Calu3 (cell line): ENCODE measurements around the gene RAP1B. TPM values are rescaled to one million over a fixed set of nuclear protein-coding genes. Genes with fewer than 3 reads are reported as not detected.

ENCODE experiments used
- BruUV-seq: library from RNA; stranded (reverse); fragments of 400-500 nt; replicated peaks from 2 replicates; lab custom pipeline; 2021; lab: Mats Ljungman, UMichigan
- CTCF ChIA-PET: fragments of 300-600 bp; sonication (Branson Sonifier 250); formaldehyde crosslinking; loops from one replicate; lab custom pipeline; 2022; ENCODE audit warnings: antibody characterized with exemption; lab: Charles Lee
- DNase-seq: peaks from one replicate; pipeline ENCODE4 v3.0.0; 2022
- H3K27ac Mint-ChIP-seq: one replicate; pipeline ENCODE4 v1.8.0; 2022; ENCODE audit warnings: mixed read lengths; ENCODE audit not compliant: unreplicated experiment
- H3K27me3 Mint-ChIP-seq: one replicate; pipeline ENCODE4 v1.8.0; 2022; ENCODE audit warnings: mixed read lengths; ENCODE audit not compliant: unreplicated experiment
- H3K36me3 Mint-ChIP-seq: one replicate; pipeline ENCODE4 v1.8.0; 2022; ENCODE audit warnings: mild to moderate bottlenecking, moderate library complexity, mixed read lengths; ENCODE audit not compliant: insufficient read depth, unreplicated experiment
- H3K4me1 Mint-ChIP-seq: one replicate; pipeline ENCODE4 v1.8.0; 2022; ENCODE audit warnings: mild to moderate bottlenecking, low read depth, mixed read lengths; ENCODE audit not compliant: unreplicated experiment
- H3K4me3 Mint-ChIP-seq: one replicate; pipeline ENCODE4 v1.8.0; 2022; ENCODE audit warnings: mild to moderate bottlenecking, low read depth, moderate library complexity, mixed read lengths; ENCODE audit not compliant: unreplicated experiment
- H3K9me3 Mint-ChIP-seq: one replicate; pipeline ENCODE4 v1.8.0; 2022; ENCODE audit warnings: low read depth, mixed read lengths; ENCODE audit not compliant: unreplicated experiment
- CTCF ChIP-seq: fragments of 200-600 bp; IDR thresholded peaks from one replicate; pipeline ENCODE4 v1.8.0; 2022; ENCODE audit warnings: antibody characterized with exemption; ENCODE audit not compliant: unreplicated experiment
- intact Hi-C: fragments of 100-400 bp; cut with micrococcal nuclease; formaldehyde crosslinking; loops from one replicate; pipeline ENCODE4 v1.10.0; 2022; ENCODE audit not compliant: unreplicated experiment
- total RNA-seq: library from RNA; stranded (reverse); gene quantifications from 2 replicates; pipeline ENCODE4 v1.2.3, GENCODE V29; 2022

The RAP1B gene
- total RNA-seq, 1 experiment from 2014 or later, result 159 TPM

GRCh38 chr12:68617160-68617926 is 6.6 kb downstream of the RAP1B start:
- Mint-ChIP-seq H3K36me3 (peaks cover 32% of the 10 kb centered on the region), H3K27me3 (no peaks in the 10 kb centered on the region), H3K27ac (no peak overlapping the region), H3K4me1 (peaks cover 62% of the 10 kb centered on the region), H3K9me3 (no peaks in the 10 kb centered on the region), H3K4me3 (no peak overlapping the region)
- intact Hi-C loops, result no loop called here
- DNase-seq, result no peak
- TF ChIP-seq CTCF, result no peak
- no TSS peak for BruUV-seq
- CTCF ChIA-PET, result interaction anchor here (0.6 to 0.7 kb wide), 2 partner anchors 39 to 444 kb away, joined by 3 read pairs; no protein-coding TSS in a partner anchor

GRCh38 chr12:68619541-68619940 is 8.8 kb downstream of the RAP1B start:
- no peak overlapping the region for H3K27ac Mint-ChIP-seq
- CTCF ChIA-PET, result no interaction called here
- no peak for TF ChIP-seq CTCF
- no peaks in the 10 kb centered on the region for H3K27me3 Mint-ChIP-seq
- peaks cover 13% of the 10 kb centered on the region for H3K36me3 Mint-ChIP-seq
- H3K4me1 Mint-ChIP-seq, result peaks cover 45% of the 10 kb centered on the region
- intact Hi-C loops, result no loop called here
- no peak overlapping the region for H3K4me3 Mint-ChIP-seq
- no peaks in the 10 kb centered on the region for H3K9me3 Mint-ChIP-seq
- no TSS peak for BruUV-seq
- no peak for DNase-seq

- no peak for DNase-seq
- no peak for TF ChIP-seq CTCF
- intact Hi-C loops, result no loop called here
- Mint-ChIP-seq H3K27me3 (no peaks in the 10 kb centered on the region), H3K4me3 (no peak overlapping the region), H3K9me3 (no peaks in the 10 kb centered on the region), H3K27ac (peak overlapping the region; percentile 15), H3K36me3 (peaks cover 2% of the 10 kb centered on the region), H3K4me1 (peaks cover 36% of the 10 kb centered on the region)
- CTCF ChIA-PET, result interaction anchor here (0.7 kb wide), 1 partner anchor 9 kb away, joined by 3 read pairs; no protein-coding TSS in a partner anchor
- BruUV-seq, result no TSS peak
These were observed 10.1 kb downstream of the RAP1B start for GRCh38 chr12:68620519-68621471.

GRCh38 chr12:68621472-68622081 is 10.9 kb downstream of the RAP1B start:
- intact Hi-C loops, result no loop called here
- H3K27me3 Mint-ChIP-seq, result no peaks in the 10 kb centered on the region
- CTCF ChIA-PET, result no interaction called here
- peaks cover 36% of the 10 kb centered on the region for H3K4me1 Mint-ChIP-seq
- BruUV-seq, result no TSS peak
- peaks cover 2% of the 10 kb centered on the region for H3K9me3 Mint-ChIP-seq
- TF ChIP-seq CTCF, result no peak
- H3K36me3 Mint-ChIP-seq, result peaks cover 4% of the 10 kb centered on the region
- H3K27ac Mint-ChIP-seq, result no peak overlapping the region
- no peak overlapping the region for H3K4me3 Mint-ChIP-seq
- no peak for DNase-seq
